ENCODE data around the gene RBM26. TPM values are rescaled to one million over a fixed set of nuclear protein-coding genes. Genes with fewer than 3 reads are reported as not detected.

Gene RBM26
- total RNA-seq, 1 experiment from 2014 or later: 70.5 TPM

GRCh38 chr13:79385694-79386093, 20.4 kb downstream of the RBM26 start:
- peaks cover 32% of the 10 kb centered on the region; the same call in 1 of the 2 replicates for H3K79me2 ChIP-seq (ENCODE audit: insufficient read depth, low read length)
- no peak overlapping the region for H3T11ph ChIP-seq (ENCODE audit: low read length)
- H3K4me1 Mint-ChIP-seq: peaks cover 35 to 44% of the 10 kb centered on the region in 2 experiments
- H4K5ac ChIP-seq (ENCODE audit: insufficient read length, low read depth, low read length): no peak overlapping the region
- H3K4me1 ChIP-seq (ENCODE audit: insufficient read depth, low read length): no peaks in the 10 kb centered on the region; the same call in 1 of the 2 replicates
- H3K36me3 Mint-ChIP-seq (ENCODE audit: insufficient read depth in 1 of 3, low read depth in 3 of 3): peaks cover 0 to 3% (median 0%) of the 10 kb centered on the region in 3 experiments; a peak in 4 of 7 replicates
- no CpG with 5 or more reads among the region's 1 CpG for WGBS (ENCODE audit: extremely low coverage, insufficient read length, low lambda C conversion rate)
- H2BK12ac ChIP-seq (ENCODE audit: insufficient read length, low read depth, low read length): no peak overlapping the region
- H4K91ac ChIP-seq (ENCODE audit: insufficient read length, low read depth, low read length): no peak overlapping the region
- H3K23me2 ChIP-seq (ENCODE audit: insufficient read length, low read depth, low read length, poor library complexity, severe bottlenecking): no peaks in the 10 kb centered on the region
- no peaks in the 10 kb centered on the region for H3K27me3 Mint-ChIP-seq (ENCODE audit: low read depth)
- no peak overlapping the region for H3K9ac ChIP-seq (ENCODE audit: extremely low read depth, insufficient read length, low read length)
- no peak overlapping the region for H2BK15ac ChIP-seq (ENCODE audit: low read depth, low read length)
- no peaks in the 10 kb centered on the region for H3K27me3 ChIP-seq (ENCODE audit: insufficient read depth, low read length)
- no peaks in the 10 kb centered on the region for H3K9me3 ChIP-seq (ENCODE audit: control insufficient read depth, low read depth, low read length)
- no peak overlapping the region for H3K56ac ChIP-seq (ENCODE audit: insufficient read length, low read depth, low read length)
- no peak overlapping the region for H3K14ac ChIP-seq (ENCODE audit: insufficient read depth, low read length)
- no peak overlapping the region for H2BK120ac ChIP-seq (ENCODE audit: low read depth, low read length, poor library complexity, severe bottlenecking)
- no peak overlapping the region for H2AK5ac ChIP-seq (ENCODE audit: insufficient read length, low read length)
- no peak overlapping the region for H2BK20ac ChIP-seq (ENCODE audit: low read depth, low read length, poor library complexity, severe bottlenecking)
- no peak overlapping the region for H3K4ac ChIP-seq (ENCODE audit: low read depth, low read length)
- no peak overlapping the region for H3K23ac ChIP-seq (ENCODE audit: insufficient read length, low read depth, low read length)
- DNase-seq: no peak
- H3K9me3 Mint-ChIP-seq: no peaks in the 10 kb centered on the region
- no peak overlapping the region for H2AFZ ChIP-seq (ENCODE audit: low read length)
- H3K79me1 ChIP-seq (ENCODE audit: insufficient read depth, low read depth, low read length, poor library complexity, severe bottlenecking): peaks cover 3% of the 10 kb centered on the region
- no peak overlapping the region; a peak in 1 of 7 replicates for H3K27ac Mint-ChIP-seq
- no peak for TF ChIP-seq CTCF (conservative IDR thresholded peaks at IDR 0.05)
- H2BK5ac ChIP-seq (ENCODE audit: insufficient read length, low read length): no peak overlapping the region
- no peak overlapping the region for H3K4me3 Mint-ChIP-seq
- H3K4me2 ChIP-seq (ENCODE audit: insufficient read depth, insufficient read length, low read length): no peak overlapping the region
- H3K27ac ChIP-seq (ENCODE audit: insufficient read length, low read depth, low read length): no peak overlapping the region
- no peak overlapping the region for H4K8ac ChIP-seq (replicated peaks; ENCODE audit: insufficient read length, low read depth, low read length)
- H3K18ac ChIP-seq (ENCODE audit: insufficient read length, low read depth, low read length): no peak overlapping the region
- H4K20me1 ChIP-seq (ENCODE audit: control insufficient read depth, insufficient read depth, insufficient read length): no peaks in the 10 kb centered on the region
